ENCODE data around the gene LRRC61.

DNA sequence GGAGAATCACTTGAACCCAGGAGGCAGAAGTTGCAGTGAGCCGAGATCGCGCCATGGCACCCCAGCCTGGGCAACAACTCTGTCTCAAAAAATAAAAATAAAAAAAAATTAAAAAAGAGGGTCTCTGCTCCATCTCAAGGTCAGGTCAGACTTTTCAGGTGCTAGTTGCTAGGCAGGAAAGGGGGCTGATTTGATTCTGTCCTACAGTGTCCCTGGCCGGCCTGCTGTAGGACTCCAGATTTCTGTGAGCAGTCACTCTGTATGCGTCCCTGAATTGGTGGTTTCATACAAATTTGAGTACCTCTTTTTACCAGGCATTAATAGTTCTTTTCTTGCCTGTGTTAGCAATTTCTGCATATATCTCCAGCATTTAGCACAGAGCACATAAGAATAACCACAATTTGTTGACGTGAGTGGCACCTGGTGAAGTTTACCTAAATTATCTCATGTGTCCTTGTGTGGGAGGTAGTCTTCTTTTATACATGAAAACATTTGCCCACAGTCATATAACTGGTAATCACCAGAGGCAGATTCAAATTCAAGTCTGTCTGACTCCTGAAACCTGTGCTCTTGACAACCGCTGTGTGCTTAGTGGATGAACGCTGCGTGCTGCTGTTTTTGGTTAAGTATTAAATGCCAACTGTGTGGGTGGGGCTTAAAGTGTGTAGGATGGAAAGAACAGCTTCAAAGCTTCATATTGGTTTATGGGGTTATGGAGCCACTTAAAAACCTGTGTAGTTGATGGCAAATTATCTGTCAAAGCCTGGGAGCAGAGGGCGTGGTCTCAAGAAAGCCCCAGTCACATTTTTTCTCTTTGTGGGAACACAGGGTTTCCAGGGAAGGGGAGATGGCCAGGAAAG is 52.7 kb downstream of the LRRC61 start:
- TF ChIP-seq EZH2 (IDR thresholded peaks at IDR 0.05; ENCODE audit: borderline replicate concordance, low read depth, low read length, poor library complexity, severe bottlenecking): no peak
- TF ChIP-seq, protein P1, sequence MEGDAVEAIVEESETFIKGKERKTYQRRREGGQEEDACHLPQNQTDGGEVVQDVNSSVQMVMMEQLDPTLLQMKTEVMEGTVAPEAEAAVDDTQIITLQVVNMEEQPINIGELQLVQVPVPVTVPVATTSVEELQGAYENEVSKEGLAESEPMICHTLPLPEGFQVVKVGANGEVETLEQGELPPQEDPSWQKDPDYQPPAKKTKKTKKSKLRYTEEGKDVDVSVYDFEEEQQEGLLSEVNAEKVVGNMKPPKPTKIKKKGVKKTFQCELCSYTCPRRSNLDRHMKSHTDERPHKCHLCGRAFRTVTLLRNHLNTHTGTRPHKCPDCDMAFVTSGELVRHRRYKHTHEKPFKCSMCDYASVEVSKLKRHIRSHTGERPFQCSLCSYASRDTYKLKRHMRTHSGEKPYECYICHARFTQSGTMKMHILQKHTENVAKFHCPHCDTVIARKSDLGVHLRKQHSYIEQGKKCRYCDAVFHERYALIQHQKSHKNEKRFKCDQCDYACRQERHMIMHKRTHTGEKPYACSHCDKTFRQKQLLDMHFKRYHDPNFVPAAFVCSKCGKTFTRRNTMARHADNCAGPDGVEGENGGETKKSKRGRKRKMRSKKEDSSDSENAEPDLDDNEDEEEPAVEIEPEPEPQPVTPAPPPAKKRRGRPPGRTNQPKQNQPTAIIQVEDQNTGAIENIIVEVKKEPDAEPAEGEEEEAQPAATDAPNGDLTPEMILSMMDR (conservative IDR thresholded peaks at IDR 0.05; ENCODE audit: low read depth, low read length): no peak
